GM21723 (cell line): Measurements from ENCODE around the gene TMEM45B.
"Not testable (repeated sequence)": the region's sequence is repeated elsewhere in the genome, so short reads cannot be mapped to it uniquely, and the experiment has no call there.

Experiments
- ATAC-seq: cut with Tn5 transposase; IDR thresholded peaks from one replicate; pipeline ENCODE4 v1.9.1; 2021; ENCODE audit warnings: mild to moderate bottlenecking, moderate library complexity; ENCODE audit not compliant: unreplicated experiment

TMEM45B gene

DNA sequence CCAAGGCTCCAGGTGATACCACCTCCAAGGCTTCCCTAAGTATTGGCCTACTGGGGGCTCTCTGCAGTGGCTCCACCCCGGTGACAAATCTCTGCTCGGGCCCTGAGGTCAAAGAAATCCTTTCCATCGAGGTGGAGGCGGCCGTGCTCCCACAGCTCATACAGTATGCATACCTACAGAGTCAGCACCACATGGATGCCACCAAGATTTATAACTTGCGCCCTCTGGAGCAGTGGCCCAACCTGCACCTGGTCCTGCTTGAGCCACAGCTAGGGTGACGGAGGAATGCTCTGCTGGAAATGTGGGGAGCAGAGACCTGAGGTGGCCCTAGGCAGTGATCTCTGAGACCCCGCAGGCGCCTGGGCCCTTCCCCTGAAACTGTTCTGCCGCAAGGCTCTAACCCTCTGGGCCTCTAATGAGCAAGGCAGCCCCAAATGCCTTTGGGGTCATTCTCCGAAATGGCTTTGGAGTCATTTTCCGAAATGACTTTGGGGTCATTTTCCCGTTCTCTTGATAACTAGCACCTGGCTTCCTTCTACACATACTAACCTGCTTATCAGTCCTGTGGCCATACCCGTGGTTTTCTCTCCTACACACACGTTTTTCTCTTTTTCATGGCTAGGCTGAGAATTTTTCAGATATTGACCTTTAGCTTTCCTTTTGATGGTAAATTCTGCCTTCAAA lies 33.9 kb downstream of the TMEM45B start:
- no peak for ATAC-seq

- ATAC-seq = no peak
These were observed 36.6 kb downstream of the TMEM45B start for GRCh38 chr11:129852125-129852740.

DNA sequence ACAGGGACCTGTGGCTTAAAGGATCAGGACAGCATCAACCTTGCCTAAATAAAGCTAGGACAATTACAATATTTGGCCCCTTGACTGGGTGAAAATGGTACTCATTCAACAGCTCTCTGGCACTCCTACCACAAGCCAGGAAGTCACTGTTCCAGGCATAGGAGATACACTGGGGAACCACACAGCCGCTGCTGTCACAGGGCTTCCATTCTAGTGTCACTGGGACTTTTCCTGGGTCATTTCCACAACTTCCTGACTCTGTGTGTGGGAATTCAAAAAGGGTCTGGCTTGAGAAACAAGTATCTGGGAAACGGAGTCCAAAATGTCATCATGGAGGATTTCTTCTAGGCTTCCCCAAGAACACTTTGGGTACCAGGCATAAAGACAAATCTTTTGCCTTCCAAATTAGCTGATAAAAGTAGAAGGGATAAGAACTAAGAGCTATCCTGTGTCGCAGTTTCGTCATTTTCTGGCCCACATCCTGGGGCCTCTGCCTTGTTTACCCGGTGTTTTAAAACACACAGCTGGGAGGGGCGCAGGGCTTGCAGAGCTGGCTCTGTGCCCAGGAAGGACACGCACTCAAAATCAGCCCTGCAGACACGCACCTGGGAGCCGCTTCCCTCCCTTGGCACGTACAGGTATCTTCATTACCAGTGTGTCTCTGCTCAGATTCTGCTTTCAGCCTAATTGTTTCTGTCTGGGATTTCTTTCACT lies 38.0 kb downstream of the TMEM45B start:
- no peak for ATAC-seq

- ATAC-seq = no peak
These were observed 38.7 kb downstream of the TMEM45B start for GRCh38 chr11:129854232-129854805.

DNA sequence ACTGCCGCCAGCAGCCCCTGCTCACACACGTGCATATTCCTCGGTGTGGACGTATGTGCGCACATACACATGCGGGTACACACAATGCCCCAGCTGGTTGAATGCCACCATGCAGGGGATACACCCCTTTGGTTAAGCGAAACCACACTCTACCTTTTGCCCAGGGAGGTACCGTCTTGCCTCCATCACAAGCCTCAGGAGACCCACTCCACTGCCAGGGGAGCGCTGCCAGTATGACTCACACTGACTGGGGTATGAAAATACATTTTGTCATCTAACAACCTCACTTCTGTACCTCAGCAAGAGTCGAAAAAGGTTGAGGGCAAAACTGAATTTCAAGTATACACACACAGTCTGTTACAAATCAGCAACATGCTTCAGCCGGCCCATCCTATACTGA lies 39.4 kb downstream of the TMEM45B start:
- ATAC-seq = no peak

DNA sequence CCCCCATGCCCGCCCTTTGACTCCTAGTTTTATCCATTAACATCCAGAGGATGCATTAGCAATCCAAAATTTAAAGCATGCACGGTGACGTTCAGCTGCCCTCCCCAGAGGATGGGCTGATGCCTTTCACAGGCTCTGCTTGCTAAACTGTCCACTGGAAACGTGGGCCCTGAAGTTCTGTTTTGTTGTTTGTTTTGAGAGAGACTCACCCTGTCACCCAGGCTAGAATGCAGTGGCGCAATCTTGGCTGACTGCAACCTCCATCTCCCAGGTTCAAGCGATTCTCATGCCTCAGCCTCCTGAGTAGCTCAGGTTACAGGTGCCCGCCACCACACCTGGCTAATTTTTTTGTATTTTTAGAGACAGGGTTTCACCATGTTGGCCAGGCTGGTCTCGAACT lies 40.4 kb downstream of the TMEM45B start:
- no peak for ATAC-seq

DNA sequence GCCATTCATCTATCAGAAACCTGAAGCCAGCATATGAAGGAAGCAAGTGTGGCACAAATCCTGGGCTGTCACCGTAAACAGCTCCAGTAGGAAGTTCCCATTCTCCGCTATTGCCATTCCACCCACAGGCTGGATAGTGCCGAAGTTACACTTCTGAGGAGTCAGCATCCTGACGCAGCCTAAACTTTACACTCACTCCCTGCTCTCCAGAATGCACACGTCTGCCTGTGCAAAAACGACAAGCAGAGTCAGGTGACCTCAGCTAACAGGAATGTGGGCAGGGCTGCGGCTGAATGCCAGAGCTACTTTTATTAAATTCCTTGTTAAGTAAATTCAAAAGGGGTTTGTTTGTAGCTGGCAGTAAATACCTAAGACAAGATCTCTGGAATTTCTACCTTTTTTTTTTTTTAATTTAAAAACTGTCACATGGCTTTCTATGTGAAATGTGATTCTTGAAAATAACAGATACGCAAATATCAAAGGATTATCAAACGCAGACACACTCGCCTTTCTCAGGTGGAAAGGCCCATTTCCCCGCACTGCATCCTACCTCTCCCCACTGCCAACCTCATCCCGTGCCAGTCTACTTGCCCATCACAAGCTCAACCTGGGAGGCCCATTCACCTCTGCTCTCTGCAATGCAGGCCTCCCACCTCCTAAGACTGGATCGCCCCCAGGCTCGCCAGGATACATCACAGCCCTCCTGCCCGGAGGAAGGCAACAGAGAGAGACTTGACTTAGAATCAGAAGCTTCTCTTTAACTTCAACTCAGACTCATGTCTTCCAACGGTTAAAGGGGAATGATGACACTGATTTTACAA lies 46.3 kb downstream of the TMEM45B start:
- ATAC-seq = no peak

GRCh38 chr11:129864811-129865210 lies 49.2 kb downstream of the TMEM45B start:
- no peak for ATAC-seq

- no peak for ATAC-seq
These were observed 50.1 kb downstream of the TMEM45B start for GRCh38 chr11:129865701-129866100.

DNA sequence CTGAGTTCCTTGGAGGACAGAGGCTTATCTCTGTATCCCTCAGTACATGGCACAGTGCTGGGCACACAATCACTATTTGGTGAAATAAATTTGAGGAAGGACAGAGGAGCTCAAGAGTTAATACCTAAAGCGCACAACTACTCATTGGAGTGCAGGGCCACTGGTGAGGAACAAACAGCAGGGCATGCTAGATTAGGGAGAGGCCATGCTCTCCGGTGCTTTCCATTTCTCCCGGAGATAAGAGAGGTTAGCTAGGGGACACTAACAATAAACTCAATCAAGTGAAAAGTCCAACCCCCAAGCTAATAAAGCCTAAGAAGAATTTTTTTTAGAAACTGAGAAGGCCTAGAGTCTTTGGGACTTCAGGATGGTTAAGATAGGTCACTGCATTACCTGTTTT lies 50.7 kb downstream of the TMEM45B start:
- ATAC-seq = no peak

- not testable (repeated sequence) for ATAC-seq
These were observed 53.0 kb downstream of the TMEM45B start for GRCh38 chr11:129868626-129869025.

DNA sequence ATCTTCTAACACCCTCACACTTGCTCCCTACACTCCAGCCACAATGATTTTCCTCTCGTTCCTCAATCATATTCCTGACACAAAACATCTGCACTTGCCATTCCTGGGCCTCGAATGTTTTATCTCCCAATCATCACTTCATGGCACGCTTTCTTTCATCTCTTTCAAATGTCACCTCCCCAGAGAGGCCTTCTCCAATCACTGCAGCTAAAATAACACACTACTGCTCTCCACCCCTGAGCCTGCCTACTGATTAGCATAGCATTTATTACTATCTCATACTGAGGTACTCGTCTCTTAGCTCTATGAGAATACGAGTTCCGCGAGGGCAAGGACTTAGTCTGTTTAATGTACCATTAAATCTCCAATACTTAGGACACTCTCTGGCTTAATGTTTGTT lies 56.3 kb downstream of the TMEM45B start:
- no peak for ATAC-seq

DNA sequence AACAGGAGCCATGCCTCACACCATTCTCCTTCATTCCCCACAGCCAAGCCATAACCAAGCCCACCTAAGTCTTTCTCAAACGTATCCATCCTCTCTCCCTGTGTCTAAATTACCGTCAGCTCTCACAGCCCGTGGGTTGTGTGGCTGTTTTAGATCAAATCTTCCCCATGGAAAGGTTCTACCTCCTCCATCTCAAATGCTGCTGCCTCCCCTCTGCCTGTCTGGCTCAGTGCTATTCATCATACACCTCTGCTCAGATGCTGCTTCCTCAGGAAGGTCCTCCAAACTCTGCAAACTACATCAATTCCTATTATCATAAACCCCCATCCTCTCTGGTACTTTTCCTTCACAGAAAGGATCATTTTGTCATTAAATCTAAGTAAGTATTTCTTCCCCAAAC lies 64.7 kb downstream of the TMEM45B start:
- no peak for ATAC-seq

- no peak for ATAC-seq
These were observed 66.0 kb downstream of the TMEM45B start for GRCh38 chr11:129881570-129882170.

GRCh38 chr11:129884581-129884980 lies 68.9 kb downstream of the TMEM45B start:
- ATAC-seq = no peak

DNA sequence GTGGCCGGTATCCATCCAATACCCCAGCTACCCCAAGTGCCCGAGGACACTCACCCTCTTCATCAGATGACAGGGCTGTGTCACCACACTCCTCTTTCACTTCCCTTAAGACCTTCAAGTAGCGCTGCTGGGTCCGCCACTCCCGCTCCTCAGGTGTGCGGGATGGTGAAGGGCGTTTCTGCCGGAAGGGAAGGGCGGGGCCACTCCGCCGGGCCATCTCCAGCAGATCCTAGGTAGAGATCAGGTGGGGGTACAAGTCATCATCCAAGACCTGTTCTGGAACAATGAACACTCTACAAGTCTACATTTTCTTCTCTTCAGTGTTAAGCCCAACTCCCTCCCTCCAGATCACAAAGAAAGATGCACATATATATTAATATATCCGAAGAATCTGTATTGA lies 69.7 kb downstream of the TMEM45B start:
- no peak for ATAC-seq

- no peak for ATAC-seq
These were observed 72.8 kb downstream of the TMEM45B start for GRCh38 chr11:129888451-129888850.

GRCh38 chr11:129894278-129895125 lies 78.9 kb downstream of the TMEM45B start:
- peak; percentile 8 for ATAC-seq

DNA sequence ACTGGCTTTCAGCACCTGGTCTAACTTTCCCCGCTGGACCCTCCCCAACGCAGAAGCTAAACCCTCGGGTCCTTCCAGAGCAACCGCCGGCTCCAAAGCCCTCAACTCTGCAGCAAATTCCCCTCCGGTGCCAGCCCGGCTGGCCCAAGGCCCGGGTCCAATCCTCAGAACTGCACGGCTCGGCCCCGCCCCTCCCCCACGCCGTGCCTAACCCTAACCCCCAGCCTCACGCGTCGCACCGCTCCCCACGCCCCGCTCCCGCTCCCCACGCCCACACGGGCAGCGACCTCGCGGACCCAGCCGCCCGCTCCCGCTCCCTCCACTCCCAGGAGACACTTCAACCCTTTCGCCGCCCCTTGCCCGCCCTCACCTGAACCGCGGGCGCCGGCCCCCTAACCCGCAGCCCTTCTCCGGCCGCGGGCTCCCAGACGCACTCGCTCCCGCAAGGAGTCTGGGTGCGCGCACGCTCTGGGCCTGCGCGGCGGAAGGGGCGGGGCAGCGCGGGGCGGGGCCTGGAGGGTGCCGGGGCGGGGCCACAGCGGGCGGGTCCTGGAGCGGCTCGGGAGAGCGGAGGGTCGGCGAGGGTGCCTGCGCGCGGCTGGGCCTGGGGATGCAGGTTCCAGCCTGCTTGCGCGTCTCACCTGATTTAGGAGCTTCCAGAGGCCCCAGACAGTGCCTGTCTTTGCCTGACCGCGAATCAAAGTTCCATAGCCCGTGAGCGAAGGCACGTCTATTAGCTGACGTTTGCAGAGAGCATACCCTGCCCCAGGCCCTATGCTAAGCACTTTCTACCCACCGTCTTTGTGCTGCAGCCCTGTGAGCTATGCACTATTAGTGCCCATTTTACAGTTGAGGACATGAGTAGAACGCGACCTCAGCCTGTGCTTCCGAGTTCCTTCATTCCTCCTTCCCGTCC lies 79.7 kb downstream of the TMEM45B start, which contains the start of gene NFRKB:
TSS of gene NFRKB (minus strand) at position 453 of the 916 bp plus-strand sequence. CDS start 2,729 bp downstream, outside the sequence.
- peak; percentile 96 for ATAC-seq
